ENCODE data around the gene OR6C2.
"Not testable (repeated sequence)": the region's sequence is repeated elsewhere in the genome, so short reads cannot be mapped to it uniquely, and the experiment has no call there.

Gene OR6C2

GRCh38 chr12:55472264-55472663 is 28.4 kb downstream of the OR6C2 start:
- DNase-seq (ENCODE audit: low read depth, low spot score), result no peak

DNA sequence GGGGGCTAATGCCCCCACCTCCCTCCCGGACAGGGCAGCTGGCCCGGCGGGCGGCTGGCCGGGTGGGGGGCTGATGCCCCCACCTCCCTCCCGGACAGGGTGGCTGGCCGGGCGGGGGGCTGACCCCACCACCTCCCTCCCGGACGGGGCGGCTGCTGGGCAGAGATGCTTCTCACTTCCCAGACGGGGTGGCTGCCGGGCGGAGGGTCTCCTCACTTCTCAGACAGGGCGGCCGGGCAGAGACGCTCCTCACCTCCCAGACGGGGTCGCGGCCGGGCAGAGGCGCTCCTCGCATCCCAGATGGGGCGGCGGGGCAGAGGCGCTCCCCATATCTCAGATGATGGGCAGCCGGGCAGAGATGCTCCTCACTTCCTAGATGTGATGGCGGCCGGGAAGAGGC is 35.3 kb downstream of the OR6C2 start:
- not testable (repeated sequence) for DNase-seq (ENCODE audit: low read depth, low spot score)

DNA sequence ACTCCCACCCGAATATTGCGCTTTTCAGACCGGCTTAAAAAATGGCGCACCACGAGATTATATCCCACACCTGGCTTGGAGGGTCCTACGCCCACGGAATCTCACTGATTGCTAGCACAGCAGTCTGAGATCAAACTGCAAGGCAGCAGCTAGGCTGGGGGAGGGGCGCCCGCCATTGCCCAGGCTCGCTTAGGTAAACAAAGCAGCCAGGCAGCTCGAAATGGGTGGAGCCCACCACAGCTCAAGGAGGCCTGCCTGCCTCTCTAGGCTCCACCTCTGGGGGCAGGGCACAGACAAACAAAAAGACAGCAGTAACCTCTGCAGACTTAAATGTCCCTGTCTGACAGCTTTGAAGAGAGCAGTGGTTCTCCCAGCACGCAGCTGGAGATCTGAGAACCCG is 40.4 kb downstream of the OR6C2 start:
- DNase-seq (ENCODE audit: low read depth, low spot score), result not testable (repeated sequence)

GRCh38 chr12:55492078-55492477 is 48.2 kb downstream of the OR6C2 start, which contains the start of gene OR6C68:
TSS of gene OR6C68 (plus strand) at chr12:55492378. CDS start at chr12:55492378, 0 bp downstream.
- DNase-seq (ENCODE audit: low read depth, low spot score), result no peak

DNA sequence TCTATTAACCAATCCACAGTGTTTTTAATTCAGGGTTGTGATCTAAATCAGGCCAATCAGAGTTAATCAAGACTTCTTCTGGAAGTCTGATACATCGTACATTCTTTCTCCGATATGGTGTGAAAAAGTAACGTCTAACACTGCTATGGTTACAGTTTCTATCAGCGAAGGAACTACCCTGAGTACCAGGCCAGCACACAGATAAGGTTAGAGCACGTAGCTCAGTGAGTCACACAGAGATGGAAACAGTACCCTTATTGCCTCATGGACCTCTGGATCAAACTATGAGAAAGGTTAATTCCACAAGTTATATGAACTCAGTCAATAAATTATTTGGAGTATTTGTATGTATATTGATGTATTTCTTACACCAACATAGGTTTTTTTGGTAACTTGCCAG is 51.6 kb downstream of the OR6C2 start:
- no peak for DNase-seq (ENCODE audit: low read depth, low spot score)

GRCh38 chr12:55499231-55499630 is 55.4 kb downstream of the OR6C2 start:
- DNase-seq (ENCODE audit: low read depth, low spot score), result no peak

DNA sequence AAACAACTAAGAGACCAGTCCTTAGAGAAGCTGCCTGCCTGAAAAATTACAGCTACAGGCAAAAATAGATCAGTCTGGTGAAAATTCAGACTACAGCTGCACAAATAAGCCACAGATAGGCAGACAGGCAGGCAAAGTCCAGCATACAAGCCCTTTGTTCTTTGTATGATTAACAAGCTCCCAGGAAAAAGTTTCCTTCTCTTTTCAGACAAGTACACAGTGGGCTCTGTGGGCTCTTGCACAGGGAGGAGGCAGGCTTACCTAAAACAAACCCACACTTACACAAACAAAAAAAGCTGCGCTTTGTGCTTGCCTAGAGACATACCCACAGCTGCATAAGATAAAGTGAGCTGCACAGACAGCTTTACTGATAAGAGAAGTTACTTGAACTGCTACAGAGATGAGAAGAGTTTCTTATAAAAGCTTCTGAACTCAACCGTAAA is 56.0 kb downstream of the OR6C2 start:
- no peak for DNase-seq (ENCODE audit: low read depth, low spot score)

GRCh38 chr12:55501601-55502000 is 57.7 kb downstream of the OR6C2 start:
- DNase-seq (ENCODE audit: low read depth, low spot score), result no peak
